NCI-H146 (cell line): ENCODE results near the gene KLHL41.
"Not testable (repeated sequence)": the region's sequence is repeated elsewhere in the genome, so short reads cannot be mapped to it uniquely, and the experiment has no call there.

Source experiments
- DNase-seq: peaks from one replicate; lab custom pipeline; 2025; lab: John Stamatoyannopoulos, UW

The KLHL41 gene

DNA sequence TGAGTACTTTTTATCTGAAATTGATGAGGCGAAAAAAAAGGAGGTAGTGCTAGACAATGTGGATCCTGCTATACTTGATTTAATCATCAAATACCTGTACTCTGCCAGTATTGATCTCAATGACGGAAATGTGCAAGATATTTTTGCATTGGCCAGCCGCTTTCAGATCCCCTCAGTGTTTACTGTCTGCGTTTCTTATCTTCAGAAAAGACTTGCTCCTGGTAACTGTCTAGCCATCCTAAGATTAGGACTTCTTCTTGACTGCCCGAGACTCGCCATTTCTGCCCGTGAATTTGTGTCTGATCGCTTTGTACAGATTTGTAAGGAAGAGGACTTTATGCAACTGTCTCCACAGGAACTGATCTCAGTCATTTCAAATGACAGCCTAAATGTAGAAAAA, 453 bp downstream of the KLHL41 start:
- DNase-seq = no peak

DNA sequence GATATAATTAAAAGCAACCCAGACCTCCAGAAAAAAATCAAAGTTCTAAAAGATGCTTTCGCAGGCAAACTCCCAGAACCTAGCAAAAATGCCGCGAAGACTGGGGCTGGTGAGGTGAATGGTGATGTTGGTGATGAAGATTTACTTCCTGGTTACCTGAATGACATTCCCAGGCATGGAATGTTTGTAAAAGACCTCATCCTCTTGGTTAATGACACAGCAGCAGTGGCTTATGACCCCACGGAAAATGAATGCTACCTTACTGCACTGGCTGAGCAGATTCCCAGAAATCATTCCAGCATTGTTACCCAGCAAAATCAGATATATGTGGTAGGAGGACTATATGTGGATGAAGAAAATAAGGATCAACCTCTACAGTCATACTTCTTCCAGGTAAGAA, 994 bp downstream of the KLHL41 start:
- peak; percentile 55 for DNase-seq

- no peak for DNase-seq
Observed at GRCh38 chr2:169511818-169512217, 2.3 kb downstream of the KLHL41 start.

DNA sequence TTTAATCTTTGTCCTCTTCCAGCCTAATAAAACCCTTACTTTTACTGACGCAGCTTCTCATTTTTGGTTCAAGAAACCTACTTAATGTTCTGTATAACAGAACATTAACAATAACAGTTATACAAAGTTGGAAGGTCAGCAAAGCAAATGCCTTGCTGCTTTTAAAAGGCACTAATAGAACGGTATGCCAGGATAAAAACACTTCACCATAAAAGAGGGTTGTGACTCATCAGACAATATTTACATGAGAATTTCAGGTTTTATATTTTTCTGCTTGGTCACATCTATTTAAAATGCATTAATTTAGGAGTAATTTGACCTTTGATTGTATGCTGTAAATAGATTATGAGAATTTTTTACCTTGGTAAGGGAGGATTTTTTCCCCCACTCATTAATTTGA, 3.0 kb downstream of the KLHL41 start:
- DNase-seq = no peak

GRCh38 chr2:169513094-169513493, 3.6 kb downstream of the KLHL41 start:
- no peak for DNase-seq

DNA sequence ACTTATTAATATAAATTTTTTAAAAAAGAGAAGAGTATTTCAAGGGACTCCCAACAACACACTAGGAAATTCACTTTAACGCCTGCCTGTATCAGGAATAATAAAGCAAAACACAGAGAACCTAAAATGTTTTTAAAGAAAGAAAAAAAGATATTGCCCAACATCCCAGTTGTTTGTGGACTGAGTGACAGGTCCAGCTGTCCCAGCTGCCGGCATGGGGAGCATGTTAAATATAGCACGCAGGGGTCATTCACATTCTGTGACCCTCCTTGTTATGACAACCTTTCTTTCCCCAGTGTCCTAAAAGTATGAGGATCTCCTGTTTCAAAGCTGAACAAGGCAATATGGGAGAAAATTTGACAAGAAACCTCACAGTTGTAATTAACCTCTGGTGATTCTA, 4.4 kb downstream of the KLHL41 start:
- DNase-seq = peak; percentile 24

DNA sequence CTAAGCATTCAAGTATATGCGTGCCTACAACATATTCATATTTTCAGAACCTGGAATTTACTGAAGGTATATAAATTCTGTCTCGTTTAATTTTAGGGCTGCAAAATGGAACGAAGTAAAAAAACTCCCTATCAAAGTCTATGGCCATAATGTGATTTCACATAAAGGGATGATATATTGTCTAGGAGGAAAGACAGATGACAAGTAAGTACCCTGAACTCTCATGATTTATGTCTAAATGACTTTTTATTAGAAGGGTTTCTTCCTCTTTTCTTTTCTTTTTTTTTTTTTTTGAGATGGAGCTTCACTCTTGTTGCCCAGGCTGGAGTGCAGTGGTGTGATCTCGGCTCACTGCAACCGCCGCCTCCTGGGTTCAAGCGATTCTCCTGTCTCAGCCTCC, 5.3 kb downstream of the KLHL41 start:
- not testable (repeated sequence) for DNase-seq

DNA sequence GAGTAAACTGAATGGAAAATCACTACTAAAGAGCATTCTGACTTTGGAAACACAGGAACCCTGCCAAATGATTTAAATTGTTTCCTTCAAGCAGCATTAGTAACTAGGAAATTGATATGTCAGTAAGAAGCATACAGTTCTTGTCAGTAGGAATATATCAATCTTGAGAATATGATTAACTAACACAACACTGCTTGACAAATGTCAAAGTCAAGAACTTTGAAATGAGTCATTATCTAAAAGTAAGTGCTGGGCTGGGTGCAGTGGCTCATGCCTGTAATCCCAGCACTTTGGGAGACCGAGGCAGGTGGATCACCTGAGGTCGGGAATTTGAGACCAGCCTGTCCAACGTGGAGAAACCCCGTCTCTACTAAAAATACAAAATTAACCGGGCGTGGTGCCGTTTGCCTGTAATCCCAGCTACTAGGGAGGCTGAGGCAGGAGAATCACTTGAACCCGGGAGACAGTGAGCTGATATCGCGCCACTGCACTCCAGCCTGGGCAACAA, 7.0 kb downstream of the KLHL41 start:
- not testable (repeated sequence) for DNase-seq

- DNase-seq = no peak
Observed at GRCh38 chr2:169520896-169521295, 11.4 kb downstream of the KLHL41 start.

DNA sequence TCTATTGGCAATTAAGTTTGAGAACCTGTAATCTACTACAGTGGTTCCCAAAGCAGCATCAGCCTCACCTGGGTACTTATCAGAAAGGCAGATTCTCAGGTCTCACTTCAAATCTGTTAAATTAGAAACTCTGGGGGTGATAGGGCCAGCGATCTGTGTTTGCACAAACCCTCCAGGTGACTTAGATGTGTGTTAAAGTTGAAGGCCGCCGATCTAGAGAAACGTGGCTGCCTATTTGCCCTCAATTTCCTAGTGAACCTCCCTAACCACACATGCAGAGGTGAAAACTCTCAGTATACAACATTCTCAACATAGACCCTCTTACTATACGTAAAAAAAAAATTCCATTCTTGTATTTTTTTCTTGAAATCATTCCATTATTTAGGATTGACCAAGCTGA, 14.2 kb downstream of the KLHL41 start:
- DNase-seq = no peak

DNA sequence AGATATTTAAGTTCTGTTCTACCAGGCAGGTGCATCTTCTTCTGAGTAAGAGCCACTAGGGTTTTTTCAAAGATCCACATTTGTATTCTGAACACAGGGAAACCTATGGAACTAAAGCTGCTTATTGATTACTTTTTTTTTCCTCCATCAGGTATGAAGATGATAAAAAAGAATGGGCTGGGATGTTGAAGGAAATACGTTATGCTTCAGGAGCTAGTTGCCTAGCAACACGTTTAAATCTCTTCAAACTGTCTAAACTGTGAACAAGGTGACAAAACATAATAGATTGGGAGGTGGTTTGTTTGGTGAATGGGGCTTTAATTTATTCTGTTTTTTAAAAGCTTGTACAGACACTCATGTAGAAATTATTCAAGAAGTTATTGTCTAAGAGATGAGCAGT, 15.9 kb downstream of the KLHL41 start:
- no peak for DNase-seq

DNA sequence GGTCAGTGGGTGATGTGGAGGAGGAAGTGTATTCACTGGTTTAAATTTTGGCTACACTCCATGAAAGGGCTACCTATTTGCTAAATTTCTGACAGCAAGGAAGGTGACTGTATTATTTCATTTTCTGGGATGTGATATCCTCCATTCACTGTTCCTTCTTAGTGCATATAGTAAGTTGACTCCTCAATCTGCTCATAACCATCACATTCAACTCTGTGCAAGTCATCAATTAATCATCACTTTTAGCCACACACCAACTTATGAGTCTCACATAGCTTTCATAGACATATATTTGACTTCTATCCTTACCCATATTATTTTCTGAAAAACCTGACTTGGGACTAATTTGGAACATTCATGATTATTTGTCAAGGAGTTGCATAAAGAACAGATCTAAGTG, 16.9 kb downstream of the KLHL41 start:
- no peak for DNase-seq

- DNase-seq = peak; percentile 26
Observed at GRCh38 chr2:169528271-169528701, 18.8 kb downstream of the KLHL41 start.

DNA sequence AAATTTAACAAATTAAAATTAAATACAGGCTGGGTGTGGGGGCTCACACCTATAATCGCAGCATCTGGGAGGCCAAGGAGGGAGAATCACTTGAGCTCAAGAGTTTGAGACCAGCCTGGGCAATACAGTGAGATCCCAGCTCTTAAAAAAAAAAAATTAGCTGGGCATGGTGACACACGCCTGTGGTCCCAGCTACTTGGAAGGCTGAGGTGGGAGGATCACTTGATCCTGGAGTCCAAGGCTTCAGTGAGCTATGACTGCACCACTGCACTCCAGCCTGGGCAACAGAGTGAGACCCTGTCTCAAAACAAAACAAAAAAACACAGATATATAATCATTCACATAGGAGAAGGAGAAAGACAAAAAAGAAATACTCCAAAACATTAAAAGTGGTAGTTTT, 30.0 kb downstream of the KLHL41 start:
- not testable (repeated sequence) for DNase-seq

- no peak for DNase-seq
Observed at GRCh38 chr2:169540146-169540545, 30.6 kb downstream of the KLHL41 start.

DNA sequence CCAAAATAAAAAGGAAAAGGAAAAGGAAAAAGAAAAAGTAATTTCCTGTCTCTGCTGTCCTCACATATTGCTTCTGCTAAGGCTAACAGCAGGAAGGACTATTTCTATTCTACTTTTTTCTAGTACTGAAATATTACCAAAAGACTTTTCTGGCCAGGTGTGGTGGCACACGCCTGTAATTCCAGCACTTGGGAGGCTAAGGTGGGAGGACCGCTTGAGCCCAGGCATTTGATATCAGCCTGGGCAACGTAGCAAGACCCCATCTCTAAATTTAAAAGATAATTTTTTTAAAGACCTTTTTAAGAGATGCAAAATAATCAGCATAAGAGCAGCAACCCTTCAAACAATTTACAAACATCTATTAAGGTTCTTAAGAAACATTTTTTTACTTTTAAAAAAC, 32.9 kb downstream of the KLHL41 start:
- DNase-seq = no peak

DNA sequence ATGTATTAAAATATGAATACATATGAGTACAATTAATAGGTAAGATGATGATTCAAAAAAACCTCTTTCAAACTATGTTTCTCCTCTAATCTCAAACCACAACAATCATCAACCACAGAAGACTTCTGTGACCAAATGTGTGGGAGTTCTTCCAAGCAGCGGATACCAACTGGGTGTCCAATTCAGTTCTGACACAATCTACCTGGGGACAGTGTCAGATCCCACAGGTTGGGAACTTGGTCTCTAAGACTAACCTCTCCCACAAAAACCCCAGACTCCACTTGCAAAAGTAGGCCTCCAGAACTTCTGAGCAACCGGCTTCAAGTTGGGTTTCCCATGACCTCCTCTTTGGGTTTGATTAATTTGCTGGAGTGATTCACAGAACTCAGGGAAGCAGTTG, 37.3 kb downstream of the KLHL41 start:
- DNase-seq = no peak

DNA sequence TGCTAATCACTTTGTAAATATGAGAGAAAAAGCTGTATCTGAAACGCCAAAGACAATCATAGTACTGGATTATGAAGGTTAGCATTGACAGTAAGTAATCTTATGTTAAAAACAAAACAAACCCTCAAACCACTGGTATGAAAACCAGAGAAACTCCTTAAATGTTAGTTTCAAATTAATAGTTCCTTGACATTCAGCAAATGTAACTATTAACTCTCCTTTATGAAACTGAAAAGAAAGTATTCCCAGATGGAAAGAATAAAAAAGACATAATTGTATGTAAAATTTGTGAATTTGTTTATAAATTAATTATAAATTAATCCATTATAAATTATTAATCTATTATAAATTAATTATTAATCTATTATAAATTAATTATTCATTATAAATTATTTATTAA, 51.9 kb downstream of the KLHL41 start:
- DNase-seq = no peak

- DNase-seq = not testable (repeated sequence)
Observed at GRCh38 chr2:169562084-169562483, 52.6 kb downstream of the KLHL41 start.

GRCh38 chr2:169562519-169562918, 53.0 kb downstream of the KLHL41 start:
- DNase-seq = no peak

GRCh38 chr2:169565686-169566085, 56.2 kb downstream of the KLHL41 start:
- DNase-seq = no peak

- DNase-seq = no peak
Observed at GRCh38 chr2:169569948-169570347, 60.4 kb downstream of the KLHL41 start.

- not testable (repeated sequence) for DNase-seq
Observed at GRCh38 chr2:169570752-169571151, 61.2 kb downstream of the KLHL41 start.

- no peak for DNase-seq
Observed at GRCh38 chr2:169571571-169571970, 62.1 kb downstream of the KLHL41 start.

DNA sequence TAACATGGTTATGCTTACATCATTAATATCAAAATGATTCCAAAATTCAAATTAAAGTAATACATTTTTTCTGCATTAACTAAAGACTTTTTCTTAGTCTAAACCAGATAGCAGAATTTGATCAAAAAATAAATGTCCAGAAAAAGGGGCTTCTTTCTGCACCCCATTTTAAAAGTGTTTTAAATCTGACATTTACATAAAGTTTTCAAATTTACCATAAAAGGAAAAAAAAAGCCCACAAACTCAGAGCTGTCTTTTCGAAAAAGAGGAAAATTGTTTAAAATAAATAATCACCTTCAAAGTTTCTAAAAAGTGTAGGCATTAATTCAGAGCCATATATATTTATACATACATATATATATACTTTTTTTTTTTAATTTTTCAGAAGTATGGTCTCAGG, 62.7 kb downstream of the KLHL41 start:
- no peak for DNase-seq
